Measurements from ENCODE around the gene NFATC3. TPM values are rescaled to one million over a fixed set of nuclear protein-coding genes. Genes with fewer than 3 reads are reported as not detected.

Gene NFATC3
- total RNA-seq, 4 donors from 2014 or later = 27.5 to 107 (median 41.6) TPM

DNA sequence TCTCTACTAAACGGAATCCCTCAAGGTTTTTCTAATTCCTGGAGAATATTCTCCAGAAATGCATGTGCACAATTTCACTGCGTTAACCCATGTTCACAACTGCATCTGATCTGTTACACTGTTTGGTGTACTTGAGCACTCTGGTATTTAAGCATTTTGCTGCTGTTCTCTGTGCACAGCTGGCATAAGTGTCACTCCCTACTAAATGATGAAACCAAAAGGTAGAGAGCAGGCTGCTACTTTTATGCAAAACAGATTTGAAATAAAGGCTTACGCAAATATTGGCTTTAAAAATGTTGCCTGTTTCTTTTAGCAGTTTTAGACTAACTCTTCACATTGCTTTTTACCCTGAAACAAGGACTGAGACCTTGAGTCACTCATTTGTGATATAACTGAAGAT, 109.1 kb downstream of the NFATC3 start:
- Histone ChIP-seq H3K27me3 (no peaks in the 10 kb centered on the region), H3K9me3 (no peaks in the 10 kb centered on the region), H3K27ac (peak overlapping the region in 1 of 4 donors; percentile 25), H3K4me3 (no peak overlapping the region), H3K4me1 (no peaks in the 10 kb centered on the region), H3K36me3 (peaks cover 0 to 11% (median 5%) of the 10 kb centered on the region in 4 donors)
- 91 to 93% methylated on average over 3 of the region's 3 CpGs for WGBS, 2 donors (ENCODE audit: low coverage in 1 of 2)
- intact Hi-C loops (cut with DNase I; ENCODE audit: low total_unique reads) = no loop called here
- no peak for DNase-seq
- TF ChIP-seq EP300 (IDR thresholded peaks at IDR 0.05; ENCODE audit: low read depth) (no peak), POLR2A (IDR thresholded peaks at IDR 0.05) (no peak), POLR2AphosphoS5 (IDR thresholded peaks at IDR 0.05) (no peak)
- TF ChIP-seq, protein P1, sequence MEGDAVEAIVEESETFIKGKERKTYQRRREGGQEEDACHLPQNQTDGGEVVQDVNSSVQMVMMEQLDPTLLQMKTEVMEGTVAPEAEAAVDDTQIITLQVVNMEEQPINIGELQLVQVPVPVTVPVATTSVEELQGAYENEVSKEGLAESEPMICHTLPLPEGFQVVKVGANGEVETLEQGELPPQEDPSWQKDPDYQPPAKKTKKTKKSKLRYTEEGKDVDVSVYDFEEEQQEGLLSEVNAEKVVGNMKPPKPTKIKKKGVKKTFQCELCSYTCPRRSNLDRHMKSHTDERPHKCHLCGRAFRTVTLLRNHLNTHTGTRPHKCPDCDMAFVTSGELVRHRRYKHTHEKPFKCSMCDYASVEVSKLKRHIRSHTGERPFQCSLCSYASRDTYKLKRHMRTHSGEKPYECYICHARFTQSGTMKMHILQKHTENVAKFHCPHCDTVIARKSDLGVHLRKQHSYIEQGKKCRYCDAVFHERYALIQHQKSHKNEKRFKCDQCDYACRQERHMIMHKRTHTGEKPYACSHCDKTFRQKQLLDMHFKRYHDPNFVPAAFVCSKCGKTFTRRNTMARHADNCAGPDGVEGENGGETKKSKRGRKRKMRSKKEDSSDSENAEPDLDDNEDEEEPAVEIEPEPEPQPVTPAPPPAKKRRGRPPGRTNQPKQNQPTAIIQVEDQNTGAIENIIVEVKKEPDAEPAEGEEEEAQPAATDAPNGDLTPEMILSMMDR (IDR thresholded peaks at IDR 0.05) = no peak
- in situ Hi-C loops (cut with MboI; ENCODE audit: low pct_ligation_motif_present in 1 of 4, low pct_unique_long_range_greater_than_20kb in 1 of 4, low sequenced_read_pairs in 3 of 4) = no loop called here

DNA sequence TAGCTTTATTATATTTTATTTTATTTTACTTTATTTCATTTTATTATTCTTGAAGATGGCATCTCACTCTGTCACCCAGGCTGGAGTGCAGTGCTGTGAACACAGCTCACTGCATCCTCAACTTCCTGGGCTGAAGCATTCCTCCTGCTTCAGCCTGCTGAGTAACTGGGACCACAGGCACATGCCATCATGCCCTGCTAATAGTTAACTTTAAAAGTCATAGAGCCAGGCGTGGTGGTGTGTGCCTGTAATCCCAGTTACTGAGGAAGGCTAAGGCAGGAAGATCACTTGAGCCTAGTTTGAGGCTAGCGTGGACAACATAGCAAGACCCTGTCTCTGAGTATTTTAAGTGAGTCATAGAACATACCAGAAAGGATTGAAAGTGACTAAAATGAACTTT, 112.1 kb downstream of the NFATC3 start:
- no peaks in the 10 kb centered on the region for H3K27me3 ChIP-seq
- in situ Hi-C loops (cut with MboI; ENCODE audit: low pct_ligation_motif_present in 1 of 4, low pct_unique_long_range_greater_than_20kb in 1 of 4, low sequenced_read_pairs in 3 of 4) (no loop called here), intact Hi-C loops (cut with DNase I; ENCODE audit: low total_unique reads) (no loop called here)
- H3K27ac ChIP-seq = no peak overlapping the region
- TF ChIP-seq EP300 (IDR thresholded peaks at IDR 0.05; ENCODE audit: low read depth) (no peak), POLR2A (IDR thresholded peaks at IDR 0.05) (no peak), POLR2AphosphoS5 (IDR thresholded peaks at IDR 0.05) (no peak)
- TF ChIP-seq, protein P1 (IDR thresholded peaks at IDR 0.05) = no peak
- H3K4me3 ChIP-seq = no peak overlapping the region
- H3K9me3 ChIP-seq = no peaks in the 10 kb centered on the region
- WGBS, 2 donors (ENCODE audit: low coverage in 1 of 2) = 83 to 93% methylated on average over 1 to 2 of the region's 2 CpGs
- H3K4me1 ChIP-seq = no peaks in the 10 kb centered on the region
- DNase-seq = no peak
- H3K36me3 ChIP-seq = no peaks in the 10 kb centered on the region

DNA sequence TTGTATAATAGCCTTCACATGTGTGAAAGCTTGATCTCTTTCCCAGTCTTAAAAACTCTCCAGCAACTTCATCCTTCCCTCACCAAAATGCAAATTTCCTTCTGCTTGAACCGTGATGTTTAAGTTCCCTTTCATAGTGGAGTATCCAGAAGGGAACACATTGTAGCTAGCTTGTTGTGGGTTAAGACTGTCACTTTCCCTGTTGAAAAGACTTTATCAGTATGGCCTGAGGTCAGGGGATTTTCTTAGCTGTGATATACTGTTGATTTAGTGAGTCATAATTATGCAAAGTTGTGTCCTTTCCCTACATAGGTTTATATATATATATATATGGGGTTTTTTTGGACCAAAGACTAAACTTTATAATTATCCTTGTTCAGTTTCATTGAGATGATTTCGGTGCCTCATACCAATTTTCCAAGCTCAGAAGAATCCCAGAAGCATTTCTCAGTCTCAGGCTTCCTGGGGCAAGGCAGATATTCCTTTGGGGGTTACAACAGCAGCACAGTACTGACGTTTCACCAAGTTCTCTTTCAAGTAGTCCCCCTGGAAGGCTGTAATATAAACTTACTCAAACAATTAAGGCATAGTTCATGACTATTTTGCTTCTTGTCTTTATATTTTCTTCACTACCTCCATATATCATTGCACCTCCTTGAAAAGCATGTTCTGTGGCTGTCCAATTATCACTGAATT, 115.1 kb downstream of the NFATC3 start:
- no peaks in the 10 kb centered on the region for H3K36me3 ChIP-seq
- no peaks in the 10 kb centered on the region for H3K9me3 ChIP-seq
- H3K4me3 ChIP-seq = no peak overlapping the region
- no peak for DNase-seq
- intact Hi-C loops (cut with DNase I; ENCODE audit: low total_unique reads) (no loop called here), in situ Hi-C loops (cut with MboI; ENCODE audit: low pct_ligation_motif_present in 1 of 4, low pct_unique_long_range_greater_than_20kb in 1 of 4, low sequenced_read_pairs in 3 of 4) (no loop called here)
- no peak overlapping the region for H3K27ac ChIP-seq
- no peaks in the 10 kb centered on the region for H3K4me1 ChIP-seq
- WGBS, 2 donors (ENCODE audit: low coverage in 1 of 2) = 28 to 36% methylated on average over 2 to 3 of the region's 3 CpGs
- no peaks in the 10 kb centered on the region for H3K27me3 ChIP-seq
- TF ChIP-seq POLR2AphosphoS5 (IDR thresholded peaks at IDR 0.05) = no peak
- TF ChIP-seq EP300 (IDR thresholded peaks at IDR 0.05; ENCODE audit: low read depth) = no peak
- TF ChIP-seq POLR2A (IDR thresholded peaks at IDR 0.05) = no peak
- TF ChIP-seq, protein P1 (IDR thresholded peaks at IDR 0.05) = no peak

DNA sequence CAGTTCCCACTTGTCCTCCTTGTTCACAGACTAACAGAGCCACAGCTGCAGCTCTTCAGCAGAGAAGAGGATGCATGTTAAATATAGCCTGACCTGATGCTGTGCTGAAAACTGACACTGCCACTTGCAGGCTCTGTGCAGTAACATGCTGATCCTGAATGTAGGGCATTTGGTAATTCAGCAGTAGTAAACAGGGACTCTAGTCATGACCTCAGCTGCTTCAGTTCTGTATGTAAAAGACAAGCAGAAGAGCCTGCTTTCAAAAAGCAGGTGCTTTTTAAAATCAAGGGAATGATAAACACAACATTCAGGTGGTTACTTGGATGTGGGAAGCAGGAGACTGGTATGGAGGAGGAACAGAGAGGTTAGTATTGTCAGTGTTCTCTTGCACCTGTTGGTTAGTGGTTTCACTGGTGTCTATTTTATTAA, 116.9 kb downstream of the NFATC3 start:
- TF ChIP-seq POLR2AphosphoS5 (IDR thresholded peaks at IDR 0.05) = no peak
- no peak for TF ChIP-seq EP300 (IDR thresholded peaks at IDR 0.05; ENCODE audit: low read depth)
- TF ChIP-seq POLR2A (IDR thresholded peaks at IDR 0.05) = no peak
- TF ChIP-seq, protein P1 (IDR thresholded peaks at IDR 0.05) = no peak
- Histone ChIP-seq H3K4me3 (no peak overlapping the region), H3K9me3 (no peaks in the 10 kb centered on the region), H3K36me3 (no peaks in the 10 kb centered on the region), H3K4me1 (no peaks in the 10 kb centered on the region), H3K27me3 (no peaks in the 10 kb centered on the region), H3K27ac (no peak overlapping the region)
- in situ Hi-C loops (cut with MboI; ENCODE audit: low pct_ligation_motif_present in 1 of 4, low pct_unique_long_range_greater_than_20kb in 1 of 4, low sequenced_read_pairs in 3 of 4) (no loop called here), intact Hi-C loops (cut with DNase I; ENCODE audit: low total_unique reads) (no loop called here)
- DNase-seq = no peak
